Caco-2 (cell line): ENCODE data around the gene CEP120. TPM values are rescaled to one million over a fixed set of nuclear protein-coding genes. Genes with fewer than 3 reads are reported as not detected.

Experiments used
- BruUV-seq: library from RNA; stranded (reverse); fragments of 400-500 nt; replicated peaks from 2 replicates; lab custom pipeline; 2021; lab: Mats Ljungman, UMichigan
- CTCF ChIA-PET: fragments of 300-600 bp; sonication (Branson Sonifier 250); formaldehyde crosslinking; loops from one replicate; lab custom pipeline; 2022; ENCODE audit warnings: antibody characterized with exemption; lab: Charles Lee
- POLR2A ChIA-PET: fragments of 300-600 bp; sonication (Branson Sonifier 250); formaldehyde crosslinking; loops from one replicate; lab custom pipeline; 2022; ENCODE audit warnings: antibody characterized with exemption; lab: Charles Lee
- DNase-seq, 2 experiments: peaks; one replicate each; pipeline versions ENCODE4 v3.0.0 to v3.0.0-alpha.2; 2020 to 2022
- H3K27me3 ChIP-seq: replicated peaks from 2 replicates; pipeline ENCODE4 v1.6.0; 2011; ENCODE audit warnings: low read length; ENCODE audit not compliant: control insufficient read depth, insufficient read depth
- H3K36me3 ChIP-seq: 2 replicates; pipeline ENCODE4 v1.5.1; 2011; ENCODE audit warnings: low read length; ENCODE audit not compliant: control insufficient read depth, insufficient read depth
- H3K4me1 ChIP-seq: fragments of 250-450 bp; sonication (Bioruptor Pico); 2 replicates; pipeline ENCODE4 v1.5.1; 2020; ENCODE audit warnings: mild to moderate bottlenecking
- H3K4me3 ChIP-seq: 2 replicates; pipeline ENCODE4 v1.5.1; 2011; ENCODE audit warnings: low read depth, mild to moderate bottlenecking, control low read depth, low read length
- H3K9me3 ChIP-seq: fragments of 250-450 bp; sonication (Bioruptor Pico); 2 replicates; pipeline ENCODE4 v1.5.1; 2020; ENCODE audit warnings: mild to moderate bottlenecking, moderate library complexity
- H3K27ac Mint-ChIP-seq: one replicate; pipeline ENCODE4 v1.8.0; 2022; ENCODE audit warnings: mixed read lengths; ENCODE audit not compliant: unreplicated experiment
- H3K27me3 Mint-ChIP-seq: one replicate; pipeline ENCODE4 v1.8.0; 2022; ENCODE audit warnings: mixed read lengths; ENCODE audit not compliant: insufficient read depth, unreplicated experiment
- H3K36me3 Mint-ChIP-seq: one replicate; pipeline ENCODE4 v1.8.0; 2022; ENCODE audit warnings: mild to moderate bottlenecking, mixed read lengths; ENCODE audit not compliant: insufficient read depth, unreplicated experiment
- H3K4me1 Mint-ChIP-seq: one replicate; pipeline ENCODE4 v1.8.0; 2022; ENCODE audit warnings: low read depth, mixed read lengths; ENCODE audit not compliant: unreplicated experiment
- H3K4me3 Mint-ChIP-seq: one replicate; pipeline ENCODE4 v1.8.0; 2022; ENCODE audit warnings: mild to moderate bottlenecking, moderate library complexity, mixed read lengths; ENCODE audit not compliant: unreplicated experiment
- H3K9me3 Mint-ChIP-seq: one replicate; pipeline ENCODE4 v1.8.0; 2022; ENCODE audit warnings: mixed read lengths; ENCODE audit not compliant: unreplicated experiment
- CTCF ChIP-seq, 2 experiments: fragments of 200-600 bp in 1 of 2; IDR thresholded peaks; 1 replicate in 1 of 2; 2 replicates in 1 of 2; pipeline versions ENCODE4 v1.5.1 to v1.8.0; 2011 to 2022; ENCODE audit warnings: antibody characterized with exemption in 1 of 2, control low read depth in 1 of 2, inconsistent platforms in 1 of 2, low read depth in 1 of 2, low read length in 1 of 2, mild to moderate bottlenecking in 1 of 2, moderate library complexity in 1 of 2; ENCODE audit not compliant: insufficient read depth in 1 of 2, severe bottlenecking in 1 of 2, unreplicated experiment in 1 of 2
- intact Hi-C: fragments of 100-400 bp; cut with micrococcal nuclease; formaldehyde crosslinking; loops from one replicate; pipeline ENCODE4 v1.10.0; 2022; ENCODE audit not compliant: unreplicated experiment
- total RNA-seq: library from RNA; stranded (reverse); gene quantifications from 2 replicates; pipeline ENCODE4 v1.2.3, GENCODE V29; 2022

CEP120 gene
- total RNA-seq, 1 experiment from 2014 or later: 25.8 TPM

GRCh38 chr5:123351820-123352219 lies 71.4 kb downstream of the CEP120 start:
- Mint-ChIP-seq H3K4me3 (no peak overlapping the region), H3K36me3 (peaks cover 14% of the 10 kb centered on the region), H3K4me1 (no peaks in the 10 kb centered on the region), H3K27me3 (no peaks in the 10 kb centered on the region), H3K27ac (no peak overlapping the region), H3K9me3 (no peaks in the 10 kb centered on the region)
- Histone ChIP-seq H3K4me3 (no peak overlapping the region), H3K27me3 (no peaks in the 10 kb centered on the region), H3K9me3 (no peaks in the 10 kb centered on the region), H3K4me1 (no peaks in the 10 kb centered on the region), H3K36me3 (no peaks in the 10 kb centered on the region)
- DNase-seq: no peak
- CTCF ChIA-PET: no interaction called here
- BruUV-seq: no TSS peak
- TF ChIP-seq CTCF (IDR thresholded peaks at IDR 0.05; ENCODE audit: insufficient read depth in 1 of 2, low read depth in 1 of 2, low read length in 1 of 2, severe bottlenecking in 1 of 2, unreplicated experiment in 1 of 2): no peak
- intact Hi-C loops: no loop called here
- POLR2A ChIA-PET: no interaction called here

DNA sequence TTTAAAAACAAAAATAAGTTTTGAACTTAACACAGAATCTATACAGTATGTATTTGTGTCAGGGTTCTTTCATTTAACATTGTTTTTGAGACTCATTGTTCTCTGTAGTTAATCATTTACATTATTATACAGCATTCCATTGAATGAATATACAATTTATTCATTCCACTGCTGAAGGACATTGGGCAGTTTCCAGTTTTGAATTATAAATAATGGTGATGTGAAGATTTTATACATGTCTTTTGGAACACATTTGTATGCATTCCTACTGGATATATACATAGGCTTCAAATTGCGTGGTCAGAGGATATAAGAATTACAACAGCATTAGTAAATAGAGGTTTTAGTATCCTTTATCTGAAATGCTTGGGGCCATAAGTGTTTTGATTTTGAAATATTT lies 72.0 kb downstream of the CEP120 start:
- Histone ChIP-seq H3K9me3 (no peaks in the 10 kb centered on the region), H3K4me1 (no peaks in the 10 kb centered on the region), H3K36me3 (no peaks in the 10 kb centered on the region), H3K27me3 (no peaks in the 10 kb centered on the region), H3K4me3 (no peak overlapping the region)
- Mint-ChIP-seq H3K27ac (no peak overlapping the region), H3K9me3 (no peaks in the 10 kb centered on the region), H3K27me3 (no peaks in the 10 kb centered on the region), H3K4me1 (no peaks in the 10 kb centered on the region), H3K4me3 (no peak overlapping the region), H3K36me3 (peaks cover 14% of the 10 kb centered on the region)
- CTCF ChIA-PET: no interaction called here
- BruUV-seq: no TSS peak
- POLR2A ChIA-PET: no interaction called here
- no peak for TF ChIP-seq CTCF (IDR thresholded peaks at IDR 0.05; ENCODE audit: insufficient read depth in 1 of 2, low read depth in 1 of 2, low read length in 1 of 2, severe bottlenecking in 1 of 2, unreplicated experiment in 1 of 2)
- no peak for DNase-seq
- intact Hi-C loops: no loop called here

DNA sequence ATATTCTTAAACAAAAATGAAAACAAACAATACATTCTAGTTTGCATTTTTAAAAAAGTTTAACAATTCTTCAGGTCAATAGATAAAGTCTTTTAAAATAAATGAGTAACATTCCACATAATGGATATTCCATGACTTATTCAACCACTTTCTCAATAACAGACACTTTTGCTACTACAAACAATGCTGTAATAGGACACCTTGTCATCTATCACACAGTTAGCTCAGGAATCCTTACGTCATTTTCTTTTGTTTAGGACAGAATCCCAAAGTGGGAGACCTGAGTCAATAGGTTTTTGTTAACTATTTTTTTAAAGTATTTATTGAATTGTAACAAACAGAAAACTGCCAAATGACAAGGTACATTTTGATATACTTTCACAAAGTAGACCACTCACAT lies 72.5 kb downstream of the CEP120 start:
- ChIA-PET POLR2A (no interaction called here), CTCF (no interaction called here)
- Histone ChIP-seq H3K4me1 (no peaks in the 10 kb centered on the region), H3K36me3 (no peaks in the 10 kb centered on the region), H3K9me3 (no peaks in the 10 kb centered on the region), H3K4me3 (no peak overlapping the region), H3K27me3 (no peaks in the 10 kb centered on the region)
- intact Hi-C loops: no loop called here
- Mint-ChIP-seq H3K27me3 (no peaks in the 10 kb centered on the region), H3K27ac (no peak overlapping the region), H3K9me3 (no peaks in the 10 kb centered on the region), H3K36me3 (peaks cover 11% of the 10 kb centered on the region), H3K4me3 (no peak overlapping the region), H3K4me1 (no peaks in the 10 kb centered on the region)
- no peak for DNase-seq
- BruUV-seq: no TSS peak
- TF ChIP-seq CTCF (IDR thresholded peaks at IDR 0.05; ENCODE audit: insufficient read depth in 1 of 2, low read depth in 1 of 2, low read length in 1 of 2, severe bottlenecking in 1 of 2, unreplicated experiment in 1 of 2): no peak
